Measurements from ENCODE around the gene PPM1N.

The PPM1N gene

GRCh38 chr19:45547211-45547770, 49.0 kb downstream of the PPM1N start:
- TF ChIP-seq CTCF (IDR thresholded peaks at IDR 0.05; ENCODE audit: insufficient read depth, low read length, poor library complexity, severe bottlenecking): no peak
- DNase-seq (ENCODE audit: extremely low read depth, insufficient read length): no peak
- no peaks in the 10 kb centered on the region for H3K36me3 ChIP-seq (ENCODE audit: control insufficient read depth, insufficient read depth, low read length)
- H3K4me3 ChIP-seq (replicated peaks; ENCODE audit: low read depth, low read length): no peak overlapping the region
- H3K27me3 ChIP-seq (replicated peaks; ENCODE audit: control insufficient read depth, insufficient read depth, low read length): no peaks in the 10 kb centered on the region

DNA sequence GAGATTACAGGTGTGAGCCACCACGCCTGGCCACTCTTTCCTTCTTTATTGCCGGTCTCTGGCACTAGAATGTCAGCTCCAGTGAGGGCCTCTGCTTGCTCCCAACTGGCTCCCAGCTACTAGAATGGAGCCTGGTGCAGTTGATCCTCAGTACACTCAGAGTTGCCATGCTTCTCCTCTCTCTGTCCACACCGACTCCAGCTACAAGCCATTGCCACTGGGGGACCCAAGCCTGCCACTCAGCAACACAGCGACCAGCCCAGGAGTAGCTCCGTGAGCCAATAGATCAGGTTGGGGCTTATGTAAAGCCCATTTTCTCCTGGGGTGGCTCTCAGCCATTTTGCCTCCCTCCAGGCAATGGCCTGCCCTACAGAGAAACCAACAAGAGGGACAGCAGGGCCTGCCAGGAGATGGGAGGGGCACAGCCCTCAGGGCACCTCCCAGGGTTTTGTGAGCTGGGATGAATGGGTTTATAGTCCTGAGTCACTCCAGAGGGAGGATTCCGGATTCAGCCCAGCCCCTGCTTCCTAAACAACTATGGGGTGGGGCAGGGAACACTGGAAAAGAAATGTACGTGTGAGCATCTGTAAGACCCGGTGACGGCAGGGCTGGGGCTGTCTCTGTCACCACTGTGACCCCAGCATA, 49.8 kb downstream of the PPM1N start:
- no peak overlapping the region for H3K4me3 ChIP-seq (replicated peaks; ENCODE audit: low read depth, low read length)
- peaks cover 2% of the 10 kb centered on the region; the same call in 1 of the 2 replicates for H3K36me3 ChIP-seq (ENCODE audit: control insufficient read depth, insufficient read depth, low read length)
- no peak for TF ChIP-seq CTCF (IDR thresholded peaks at IDR 0.05; ENCODE audit: insufficient read depth, low read length, poor library complexity, severe bottlenecking)
- no peak for DNase-seq (ENCODE audit: extremely low read depth, insufficient read length)
- H3K27me3 ChIP-seq (replicated peaks; ENCODE audit: control insufficient read depth, insufficient read depth, low read length): no peaks in the 10 kb centered on the region
